Measurements from ENCODE around the gene ZMIZ2. TPM values are rescaled to one million over a fixed set of nuclear protein-coding genes. Genes with fewer than 3 reads are reported as not detected.

The ZMIZ2 gene
- total RNA-seq, 1 experiment from 2014 or later = 69.0 TPM

GRCh38 chr7:44787762-44788161, 39.1 kb downstream of the ZMIZ2 start:
- CTCF ChIA-PET = no interaction called here
- Mint-ChIP-seq H3K4me3 (ENCODE audit: unreplicated experiment) (no peak overlapping the region), H3K36me3 (ENCODE audit: insufficient read depth, unreplicated experiment) (no peaks in the 10 kb centered on the region), H3K4me1 (ENCODE audit: low read depth, unreplicated experiment) (no peaks in the 10 kb centered on the region), H3K27me3 (ENCODE audit: insufficient read depth, unreplicated experiment) (no peaks in the 10 kb centered on the region), H3K27ac (ENCODE audit: unreplicated experiment) (no peak overlapping the region), H3K9me3 (ENCODE audit: unreplicated experiment) (peaks cover 10% of the 10 kb centered on the region)
- BruUV-seq (replicated peaks) = no TSS peak
- Histone ChIP-seq H3K9me3 (peaks cover 7% of the 10 kb centered on the region), H3K4me1 (no peaks in the 10 kb centered on the region), H3K36me3 (ENCODE audit: control insufficient read depth, insufficient read depth, low read length) (no peaks in the 10 kb centered on the region), H3K27me3 (replicated peaks; ENCODE audit: control insufficient read depth, insufficient read depth, low read length) (no peaks in the 10 kb centered on the region), H3K4me3 (ENCODE audit: low read depth, low read length) (no peak overlapping the region)
- intact Hi-C loops (cut with micrococcal nuclease; ENCODE audit: unreplicated experiment) = no loop called here
- POLR2A ChIA-PET = no interaction called here
- no peak for TF ChIP-seq CTCF (IDR thresholded peaks at IDR 0.05; ENCODE audit: insufficient read depth in 1 of 2, low read depth in 1 of 2, low read length in 1 of 2, severe bottlenecking in 1 of 2, unreplicated experiment in 1 of 2)
- no peak for DNase-seq

- no peak overlapping the region for H3K27ac Mint-ChIP-seq (ENCODE audit: unreplicated experiment)
- Histone ChIP-seq H3K4me3 (ENCODE audit: low read depth, low read length) (no peak overlapping the region), H3K27me3 (replicated peaks; ENCODE audit: control insufficient read depth, insufficient read depth, low read length) (no peaks in the 10 kb centered on the region), H3K9me3 (no peaks in the 10 kb centered on the region), H3K36me3 (ENCODE audit: control insufficient read depth, insufficient read depth, low read length) (no peaks in the 10 kb centered on the region), H3K4me1 (0 out of 2 replicates have a peak, but pooled peaks cover 7% of the 10 kb centered on the region)
- no peaks in the 10 kb centered on the region for H3K4me1 Mint-ChIP-seq (ENCODE audit: low read depth, unreplicated experiment)
- no peak for TF ChIP-seq CTCF (IDR thresholded peaks at IDR 0.05; ENCODE audit: insufficient read depth in 1 of 2, low read depth in 1 of 2, low read length in 1 of 2, severe bottlenecking in 1 of 2, unreplicated experiment in 1 of 2)
- no peak for DNase-seq
- ChIA-PET CTCF (no interaction called here), POLR2A (interaction anchor here (0.5 kb wide), 1 partner anchor 73 kb away, joined by 3 read pairs; no protein-coding TSS in a partner anchor)
- H3K9me3 Mint-ChIP-seq (ENCODE audit: unreplicated experiment) = no peaks in the 10 kb centered on the region
- no peaks in the 10 kb centered on the region for H3K27me3 Mint-ChIP-seq (ENCODE audit: insufficient read depth, unreplicated experiment)
- no peak overlapping the region for H3K4me3 Mint-ChIP-seq (ENCODE audit: unreplicated experiment)
- no TSS peak for BruUV-seq (replicated peaks)
- no peaks in the 10 kb centered on the region for H3K36me3 Mint-ChIP-seq (ENCODE audit: insufficient read depth, unreplicated experiment)
- intact Hi-C loops (cut with micrococcal nuclease; ENCODE audit: unreplicated experiment) = no loop called here
Measured at GRCh38 chr7:44789990-44790389, 41.3 kb downstream of the ZMIZ2 start.

DNA sequence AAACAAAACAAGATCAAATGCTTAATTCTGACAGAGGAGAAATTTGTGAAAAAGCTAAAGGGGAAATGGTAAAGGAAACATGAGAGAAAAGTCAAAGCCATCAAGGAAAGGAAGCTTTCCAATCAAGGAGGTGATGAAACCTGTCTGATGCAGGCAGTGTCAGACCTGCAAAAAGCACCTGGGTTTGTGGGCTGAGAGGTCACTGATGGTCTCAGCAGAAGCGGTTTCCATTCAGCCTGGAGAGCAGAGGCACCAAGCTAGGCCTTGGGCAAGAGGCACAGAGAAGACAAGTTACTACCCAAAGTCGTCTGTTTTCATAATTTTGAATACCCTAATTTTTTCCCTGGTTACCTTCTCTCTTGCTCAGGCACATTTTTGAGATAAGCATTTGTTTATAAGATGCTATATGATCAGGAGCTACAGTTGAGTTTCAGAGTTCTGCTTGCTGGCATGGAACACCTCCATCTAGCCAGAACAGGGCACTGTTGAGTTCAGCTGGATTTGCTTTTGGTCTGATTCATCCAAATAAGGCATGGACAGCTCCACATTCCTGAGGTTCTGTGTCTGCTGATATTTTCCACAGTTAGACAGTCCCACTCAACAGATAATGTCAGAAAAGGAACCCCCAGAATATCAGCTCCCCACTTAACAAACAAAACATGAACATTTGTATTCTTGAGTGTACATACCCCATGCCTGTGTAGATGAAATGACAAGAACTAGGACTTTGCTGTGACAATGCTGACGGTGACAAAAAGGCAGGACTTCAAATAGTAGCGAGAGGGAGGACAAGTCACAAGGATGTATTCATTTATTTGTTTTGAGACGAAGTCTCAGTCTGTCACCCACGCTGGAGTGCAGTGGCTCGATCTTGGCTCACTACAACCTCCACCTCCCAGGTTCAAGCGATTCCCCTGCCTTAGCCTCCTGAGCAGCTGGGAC, 42.9 kb downstream of the ZMIZ2 start:
- no peak for DNase-seq
- Mint-ChIP-seq H3K36me3 (ENCODE audit: insufficient read depth, unreplicated experiment) (peaks cover 7% of the 10 kb centered on the region), H3K4me3 (ENCODE audit: unreplicated experiment) (no peak overlapping the region), H3K27me3 (ENCODE audit: insufficient read depth, unreplicated experiment) (no peaks in the 10 kb centered on the region), H3K9me3 (ENCODE audit: unreplicated experiment) (no peaks in the 10 kb centered on the region), H3K4me1 (ENCODE audit: low read depth, unreplicated experiment) (no peaks in the 10 kb centered on the region), H3K27ac (ENCODE audit: unreplicated experiment) (no peak overlapping the region)
- no peaks in the 10 kb centered on the region for H3K9me3 ChIP-seq
- POLR2A ChIA-PET = interaction anchor here (0.5 to 0.8 kb wide), 2 partner anchors 42 to 185 kb away, joined by 3 read pairs; partner anchors contain the start of gene OGDH
- no peak overlapping the region for H3K4me3 ChIP-seq (ENCODE audit: low read depth, low read length)
- 0 out of 2 replicates have a peak, but pooled peaks cover 7% of the 10 kb centered on the region for H3K4me1 ChIP-seq
- intact Hi-C loops (cut with micrococcal nuclease; ENCODE audit: unreplicated experiment) = no loop called here
- CTCF ChIA-PET = interaction anchor here (0.9 kb wide), 1 partner anchor 345 kb away, joined by 3 read pairs; no protein-coding TSS in a partner anchor
- no peaks in the 10 kb centered on the region for H3K36me3 ChIP-seq (ENCODE audit: control insufficient read depth, insufficient read depth, low read length)
- no peaks in the 10 kb centered on the region for H3K27me3 ChIP-seq (replicated peaks; ENCODE audit: control insufficient read depth, insufficient read depth, low read length)
- TF ChIP-seq CTCF (IDR thresholded peaks at IDR 0.05; ENCODE audit: insufficient read depth in 1 of 2, low read depth in 1 of 2, low read length in 1 of 2, severe bottlenecking in 1 of 2, unreplicated experiment in 1 of 2) = no peak
- no TSS peak for BruUV-seq (replicated peaks)
